Measurements from ENCODE around the gene FGD6.
A peak's percentile ranks its signal among the peaks of the same experiment; 100 is the strongest.
"Not testable (repeated sequence)": the region's sequence is repeated elsewhere in the genome, so short reads cannot be mapped to it uniquely, and the experiment has no call there.

FGD6 gene

GRCh38 chr12:95217377-95218149 lies at the start of gene FGD6, which contains the start of gene VEZT:
FGD6 (minus strand) TSS chr12:95217467; CDS start chr12:95217240, 227 bp downstream.
VEZT (plus strand) TSS chr12:95217807; CDS start chr12:95217851, 44 bp downstream.
- peak; percentile 89 to 98 (median 96) for DNase-seq (ENCODE audit: low read depth in 3 of 3)

GRCh38 chr12:95266254-95266653 lies 49.0 kb upstream of the FGD6 start:
- DNase-seq (ENCODE audit: low read depth in 3 of 3) = no peak

- no peak for DNase-seq (ENCODE audit: low read depth in 3 of 3)
Measured at GRCh38 chr12:95265765-95266164, 48.5 kb upstream of the FGD6 start.

- no peak for DNase-seq (ENCODE audit: low read depth in 3 of 3)
Measured at GRCh38 chr12:95262808-95263207, 45.5 kb upstream of the FGD6 start.

GRCh38 chr12:95261109-95261508 lies 43.8 kb upstream of the FGD6 start:
- DNase-seq (ENCODE audit: low read depth in 3 of 3) = no peak

GRCh38 chr12:95259368-95259767 lies 42.1 kb upstream of the FGD6 start:
- no peak for DNase-seq (ENCODE audit: low read depth in 3 of 3)

GRCh38 chr12:95258803-95259202 lies 41.5 kb upstream of the FGD6 start:
- no peak for DNase-seq (ENCODE audit: low read depth in 3 of 3)

GRCh38 chr12:95258151-95258550 lies 40.9 kb upstream of the FGD6 start:
- no peak for DNase-seq (ENCODE audit: low read depth in 3 of 3)

GRCh38 chr12:95257541-95257940 lies 40.3 kb upstream of the FGD6 start:
- no peak for DNase-seq (ENCODE audit: low read depth in 3 of 3)

- DNase-seq (ENCODE audit: low read depth in 3 of 3) = no peak
Measured at GRCh38 chr12:95253386-95253785, 36.1 kb upstream of the FGD6 start.

GRCh38 chr12:95248604-95249360 lies 31.5 kb upstream of the FGD6 start:
- no peak for DNase-seq (ENCODE audit: low read depth in 3 of 3)

- DNase-seq (ENCODE audit: low read depth in 3 of 3) = no peak
Measured at GRCh38 chr12:95248095-95248494, 30.8 kb upstream of the FGD6 start.

- no peak for DNase-seq (ENCODE audit: low read depth in 3 of 3)
Measured at GRCh38 chr12:95244350-95244749, 27.1 kb upstream of the FGD6 start.

- no peak for DNase-seq (ENCODE audit: low read depth in 3 of 3)
Measured at GRCh38 chr12:95243497-95244183, 26.4 kb upstream of the FGD6 start.

- DNase-seq (ENCODE audit: low read depth in 3 of 3) = no peak
Measured at GRCh38 chr12:95241761-95242506, 24.7 kb upstream of the FGD6 start.

- not testable (repeated sequence) for DNase-seq (ENCODE audit: low read depth in 3 of 3)
Measured at GRCh38 chr12:95241138-95241537, 23.9 kb upstream of the FGD6 start.

GRCh38 chr12:95240556-95240955 lies 23.3 kb upstream of the FGD6 start:
- no peak for DNase-seq (ENCODE audit: low read depth in 3 of 3)

- not testable (repeated sequence) for DNase-seq (ENCODE audit: low read depth in 3 of 3)
Measured at GRCh38 chr12:95239835-95240234, 22.6 kb upstream of the FGD6 start.

- no peak for DNase-seq (ENCODE audit: low read depth in 3 of 3)
Measured at GRCh38 chr12:95239216-95239615, 21.9 kb upstream of the FGD6 start.

- no peak for DNase-seq (ENCODE audit: low read depth in 3 of 3)
Measured at GRCh38 chr12:95238150-95238549, 20.9 kb upstream of the FGD6 start.

GRCh38 chr12:95237315-95237714 lies 20.0 kb upstream of the FGD6 start:
- no peak for DNase-seq (ENCODE audit: low read depth in 3 of 3)

GRCh38 chr12:95235621-95236020 lies 18.4 kb upstream of the FGD6 start:
- DNase-seq (ENCODE audit: low read depth in 3 of 3) = not testable (repeated sequence)

All from stimulated activated CD4-positive, alpha-beta T cell treated with anti-CD3 and anti-CD28 coated beads, TNF-alpha, amount 100 ng/mL, for 4 hours (primary cell).